ENCODE measurements around the gene CMTM7. TPM values are rescaled to one million over a fixed set of nuclear protein-coding genes. Genes with fewer than 3 reads are reported as not detected.

CMTM7 gene
- total and polyA plus RNA-seq, 2 experiments from 2014 or later: 32.2 to 93.6 TPM

GRCh38 chr3:32413845-32414521 lies 22.3 kb downstream of the CMTM7 start:
- Histone ChIP-seq H2AFZ (no peak overlapping the region), H3K79me2 (replicated peaks; ENCODE audit: insufficient read depth) (peaks cover 57% of the 10 kb centered on the region), H3K4me1 (ENCODE audit: insufficient read depth) (peaks cover 38% of the 10 kb centered on the region), H3K9me2 (ENCODE audit: insufficient read depth) (no peaks in the 10 kb centered on the region; the same call in 1 of the 2 replicates), H4K20me1 (replicated peaks; ENCODE audit: insufficient read depth) (no peaks in the 10 kb centered on the region; the same call in 1 of the 2 replicates), H3K4me2 (peak overlapping the region; percentile 46), H3K4me3 (no peak overlapping the region), H3K27me3 (ENCODE audit: insufficient read depth) (no peaks in the 10 kb centered on the region), H3K27ac (ENCODE audit: low read depth) (peak overlapping the region; percentile 61; the same call in 1 of the 2 replicates), H3K36me3 (ENCODE audit: insufficient read depth) (no peaks in the 10 kb centered on the region; the same call in 1 of the 2 replicates), H3F3A (replicated peaks; ENCODE audit: low read depth) (0 out of 2 replicates have a peak, but pooled peaks cover 4% of the 10 kb centered on the region)
- Mint-ChIP-seq H3K4me3 (no peak overlapping the region), H3K4me1 (peaks cover 44% of the 10 kb centered on the region), H3K9me3 (peaks cover 7% of the 10 kb centered on the region; the same call in 2 of the 3 replicates), H3K27ac (peak overlapping the region; percentile 33), H3K27me3 (ENCODE audit: insufficient read depth, low read depth, poor library complexity) (peaks cover 8% of the 10 kb centered on the region), H3K36me3 (ENCODE audit: low read depth) (peaks cover 8% of the 10 kb centered on the region; the same call in 2 of the 3 replicates)
- TF ChIP-seq POLR2AphosphoS5 (IDR thresholded peaks at IDR 0.05; ENCODE audit: low read depth) (no peak), CREB1 (CRISPR knock-in tag; IDR thresholded peaks at IDR 0.05; ENCODE audit: low read depth) (no peak), STAT1 (IDR thresholded peaks at IDR 0.05; ENCODE audit: unreplicated experiment) (no peak), EZH2 (IDR thresholded peaks at IDR 0.05; ENCODE audit: low read depth, unreplicated experiment) (no peak), EZH2phosphoT487 (IDR thresholded peaks at IDR 0.05; ENCODE audit: unreplicated experiment) (no peak), ZNF114 (CRISPR knock-in tag; IDR thresholded peaks at IDR 0.05) (no peak), NANOG (IDR thresholded peaks at IDR 0.05; ENCODE audit: borderline replicate concordance) (no peak), ZNF331 (CRISPR knock-in tag; IDR thresholded peaks at IDR 0.05; ENCODE audit: low read depth) (no peak), JUNB (IDR thresholded peaks at IDR 0.05; ENCODE audit: unreplicated experiment) (no peak)
- TF ChIP-seq, protein P1, sequence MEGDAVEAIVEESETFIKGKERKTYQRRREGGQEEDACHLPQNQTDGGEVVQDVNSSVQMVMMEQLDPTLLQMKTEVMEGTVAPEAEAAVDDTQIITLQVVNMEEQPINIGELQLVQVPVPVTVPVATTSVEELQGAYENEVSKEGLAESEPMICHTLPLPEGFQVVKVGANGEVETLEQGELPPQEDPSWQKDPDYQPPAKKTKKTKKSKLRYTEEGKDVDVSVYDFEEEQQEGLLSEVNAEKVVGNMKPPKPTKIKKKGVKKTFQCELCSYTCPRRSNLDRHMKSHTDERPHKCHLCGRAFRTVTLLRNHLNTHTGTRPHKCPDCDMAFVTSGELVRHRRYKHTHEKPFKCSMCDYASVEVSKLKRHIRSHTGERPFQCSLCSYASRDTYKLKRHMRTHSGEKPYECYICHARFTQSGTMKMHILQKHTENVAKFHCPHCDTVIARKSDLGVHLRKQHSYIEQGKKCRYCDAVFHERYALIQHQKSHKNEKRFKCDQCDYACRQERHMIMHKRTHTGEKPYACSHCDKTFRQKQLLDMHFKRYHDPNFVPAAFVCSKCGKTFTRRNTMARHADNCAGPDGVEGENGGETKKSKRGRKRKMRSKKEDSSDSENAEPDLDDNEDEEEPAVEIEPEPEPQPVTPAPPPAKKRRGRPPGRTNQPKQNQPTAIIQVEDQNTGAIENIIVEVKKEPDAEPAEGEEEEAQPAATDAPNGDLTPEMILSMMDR (conservative IDR thresholded peaks at IDR 0.05; ENCODE audit: low read depth in 2 of 2): no peak
- TF ChIP-seq, protein P2, sequence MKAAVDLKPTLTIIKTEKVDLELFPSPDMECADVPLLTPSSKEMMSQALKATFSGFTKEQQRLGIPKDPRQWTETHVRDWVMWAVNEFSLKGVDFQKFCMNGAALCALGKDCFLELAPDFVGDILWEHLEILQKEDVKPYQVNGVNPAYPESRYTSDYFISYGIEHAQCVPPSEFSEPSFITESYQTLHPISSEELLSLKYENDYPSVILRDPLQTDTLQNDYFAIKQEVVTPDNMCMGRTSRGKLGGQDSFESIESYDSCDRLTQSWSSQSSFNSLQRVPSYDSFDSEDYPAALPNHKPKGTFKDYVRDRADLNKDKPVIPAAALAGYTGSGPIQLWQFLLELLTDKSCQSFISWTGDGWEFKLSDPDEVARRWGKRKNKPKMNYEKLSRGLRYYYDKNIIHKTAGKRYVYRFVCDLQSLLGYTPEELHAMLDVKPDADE (IDR thresholded peaks at IDR 0.05): no peak
- TF ChIP-seq, protein P3, sequence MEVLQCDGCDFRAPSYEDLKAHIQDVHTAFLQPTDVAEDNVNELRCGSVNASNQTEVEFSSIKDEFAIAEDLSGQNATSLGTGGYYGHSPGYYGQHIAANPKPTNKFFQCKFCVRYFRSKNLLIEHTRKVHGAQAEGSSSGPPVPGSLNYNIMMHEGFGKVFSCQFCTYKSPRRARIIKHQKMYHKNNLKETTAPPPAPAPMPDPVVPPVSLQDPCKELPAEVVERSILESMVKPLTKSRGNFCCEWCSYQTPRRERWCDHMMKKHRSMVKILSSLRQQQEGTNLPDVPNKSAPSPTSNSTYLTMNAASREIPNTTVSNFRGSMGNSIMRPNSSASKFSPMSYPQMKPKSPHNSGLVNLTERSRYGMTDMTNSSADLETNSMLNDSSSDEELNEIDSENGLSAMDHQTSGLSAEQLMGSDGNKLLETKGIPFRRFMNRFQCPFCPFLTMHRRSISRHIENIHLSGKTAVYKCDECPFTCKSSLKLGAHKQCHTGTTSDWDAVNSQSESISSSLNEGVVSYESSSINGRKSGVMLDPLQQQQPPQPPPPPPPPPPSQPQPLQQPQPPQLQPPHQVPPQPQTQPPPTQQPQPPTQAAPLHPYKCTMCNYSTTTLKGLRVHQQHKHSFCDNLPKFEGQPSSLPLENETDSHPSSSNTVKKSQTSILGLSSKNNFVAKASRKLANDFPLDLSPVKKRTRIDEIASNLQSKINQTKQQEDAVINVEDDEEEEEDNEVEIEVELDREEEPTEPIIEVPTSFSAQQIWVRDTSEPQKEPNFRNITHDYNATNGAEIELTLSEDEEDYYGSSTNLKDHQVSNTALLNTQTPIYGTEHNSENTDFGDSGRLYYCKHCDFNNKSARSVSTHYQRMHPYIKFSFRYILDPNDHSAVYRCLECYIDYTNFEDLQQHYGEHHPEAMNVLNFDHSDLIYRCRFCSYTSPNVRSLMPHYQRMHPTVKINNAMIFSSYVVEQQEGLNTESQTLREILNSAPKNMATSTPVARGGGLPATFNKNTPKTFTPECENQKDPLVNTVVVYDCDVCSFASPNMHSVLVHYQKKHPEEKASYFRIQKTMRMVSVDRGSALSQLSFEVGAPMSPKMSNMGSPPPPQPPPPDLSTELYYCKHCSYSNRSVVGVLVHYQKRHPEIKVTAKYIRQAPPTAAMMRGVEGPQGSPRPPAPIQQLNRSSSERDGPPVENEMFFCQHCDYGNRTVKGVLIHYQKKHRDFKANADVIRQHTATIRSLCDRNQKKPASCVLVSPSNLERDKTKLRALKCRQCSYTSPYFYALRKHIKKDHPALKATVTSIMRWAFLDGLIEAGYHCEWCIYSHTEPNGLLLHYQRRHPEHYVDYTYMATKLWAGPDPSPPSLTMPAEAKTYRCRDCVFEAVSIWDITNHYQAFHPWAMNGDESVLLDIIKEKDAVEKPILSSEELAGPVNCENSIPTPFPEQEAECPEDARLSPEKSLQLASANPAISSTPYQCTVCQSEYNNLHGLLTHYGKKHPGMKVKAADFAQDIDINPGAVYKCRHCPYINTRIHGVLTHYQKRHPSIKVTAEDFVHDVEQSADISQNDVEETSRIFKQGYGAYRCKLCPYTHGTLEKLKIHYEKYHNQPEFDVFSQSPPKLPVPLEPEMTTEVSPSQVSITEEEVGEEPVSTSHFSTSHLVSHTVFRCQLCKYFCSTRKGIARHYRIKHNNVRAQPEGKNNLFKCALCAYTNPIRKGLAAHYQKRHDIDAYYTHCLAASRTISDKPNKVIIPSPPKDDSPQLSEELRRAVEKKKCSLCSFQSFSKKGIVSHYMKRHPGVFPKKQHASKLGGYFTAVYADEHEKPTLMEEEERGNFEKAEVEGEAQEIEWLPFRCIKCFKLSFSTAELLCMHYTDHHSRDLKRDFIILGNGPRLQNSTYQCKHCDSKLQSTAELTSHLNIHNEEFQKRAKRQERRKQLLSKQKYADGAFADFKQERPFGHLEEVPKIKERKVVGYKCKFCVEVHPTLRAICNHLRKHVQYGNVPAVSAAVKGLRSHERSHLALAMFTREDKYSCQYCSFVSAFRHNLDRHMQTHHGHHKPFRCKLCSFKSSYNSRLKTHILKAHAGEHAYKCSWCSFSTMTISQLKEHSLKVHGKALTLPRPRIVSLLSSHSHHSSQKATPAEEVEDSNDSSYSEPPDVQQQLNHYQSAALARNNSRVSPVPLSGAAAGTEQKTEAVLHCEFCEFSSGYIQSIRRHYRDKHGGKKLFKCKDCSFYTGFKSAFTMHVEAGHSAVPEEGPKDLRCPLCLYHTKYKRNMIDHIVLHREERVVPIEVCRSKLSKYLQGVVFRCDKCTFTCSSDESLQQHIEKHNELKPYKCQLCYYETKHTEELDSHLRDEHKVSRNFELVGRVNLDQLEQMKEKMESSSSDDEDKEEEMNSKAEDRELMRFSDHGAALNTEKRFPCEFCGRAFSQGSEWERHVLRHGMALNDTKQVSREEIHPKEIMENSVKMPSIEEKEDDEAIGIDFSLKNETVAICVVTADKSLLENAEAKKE (CRISPR knock-in tag; IDR thresholded peaks at IDR 0.05): no peak
- TF ChIP-seq, protein P4, sequence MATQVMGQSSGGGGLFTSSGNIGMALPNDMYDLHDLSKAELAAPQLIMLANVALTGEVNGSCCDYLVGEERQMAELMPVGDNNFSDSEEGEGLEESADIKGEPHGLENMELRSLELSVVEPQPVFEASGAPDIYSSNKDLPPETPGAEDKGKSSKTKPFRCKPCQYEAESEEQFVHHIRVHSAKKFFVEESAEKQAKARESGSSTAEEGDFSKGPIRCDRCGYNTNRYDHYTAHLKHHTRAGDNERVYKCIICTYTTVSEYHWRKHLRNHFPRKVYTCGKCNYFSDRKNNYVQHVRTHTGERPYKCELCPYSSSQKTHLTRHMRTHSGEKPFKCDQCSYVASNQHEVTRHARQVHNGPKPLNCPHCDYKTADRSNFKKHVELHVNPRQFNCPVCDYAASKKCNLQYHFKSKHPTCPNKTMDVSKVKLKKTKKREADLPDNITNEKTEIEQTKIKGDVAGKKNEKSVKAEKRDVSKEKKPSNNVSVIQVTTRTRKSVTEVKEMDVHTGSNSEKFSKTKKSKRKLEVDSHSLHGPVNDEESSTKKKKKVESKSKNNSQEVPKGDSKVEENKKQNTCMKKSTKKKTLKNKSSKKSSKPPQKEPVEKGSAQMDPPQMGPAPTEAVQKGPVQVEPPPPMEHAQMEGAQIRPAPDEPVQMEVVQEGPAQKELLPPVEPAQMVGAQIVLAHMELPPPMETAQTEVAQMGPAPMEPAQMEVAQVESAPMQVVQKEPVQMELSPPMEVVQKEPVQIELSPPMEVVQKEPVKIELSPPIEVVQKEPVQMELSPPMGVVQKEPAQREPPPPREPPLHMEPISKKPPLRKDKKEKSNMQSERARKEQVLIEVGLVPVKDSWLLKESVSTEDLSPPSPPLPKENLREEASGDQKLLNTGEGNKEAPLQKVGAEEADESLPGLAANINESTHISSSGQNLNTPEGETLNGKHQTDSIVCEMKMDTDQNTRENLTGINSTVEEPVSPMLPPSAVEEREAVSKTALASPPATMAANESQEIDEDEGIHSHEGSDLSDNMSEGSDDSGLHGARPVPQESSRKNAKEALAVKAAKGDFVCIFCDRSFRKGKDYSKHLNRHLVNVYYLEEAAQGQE (IDR thresholded peaks at IDR 0.05; ENCODE audit: unreplicated experiment): no peak
- ATAC-seq (peak; percentile 80), DNase-seq (ENCODE audit: low spot score) (peak; percentile 18)
